BJ (cell line): ENCODE results near the gene SLC4A2. TPM values are rescaled to one million over a fixed set of nuclear protein-coding genes. Genes with fewer than 3 reads are reported as not detected.

ENCODE experiments used
- CTCF ChIA-PET: fragments of 350-600 bp; formaldehyde crosslinking; extraction: SDS; loops from one replicate; lab custom pipeline; 2021; ENCODE audit warnings: antibody characterized with exemption, inconsistent platforms; lab: Yijun Ruan, JAX
- POLR2A ChIA-PET: fragments of 300-600 bp; sonication (Branson Sonifier 250); formaldehyde crosslinking; extraction: SDS; loops from one replicate; lab custom pipeline; 2021; ENCODE audit warnings: antibody characterized with exemption; lab: Charles Lee
- DNase-seq: peaks from one replicate; pipeline ENCODE4 v3.0.0-alpha.2; 2011; ENCODE audit warnings: low read depth
- H3K27me3 ChIP-seq: 2 replicates; pipeline ENCODE4 v1.6.0; 2011; ENCODE audit warnings: low read length; ENCODE audit not compliant: control insufficient read depth, insufficient read depth
- H3K36me3 ChIP-seq: 2 replicates; pipeline ENCODE4 v1.5.1; 2011; ENCODE audit warnings: low read length; ENCODE audit not compliant: control insufficient read depth, insufficient read depth
- H3K4me3 ChIP-seq: 2 replicates; pipeline ENCODE4 v1.5.1; 2011; ENCODE audit warnings: low read depth, mild to moderate bottlenecking, control low read depth, low read length
- polyA plus RNA-seq: library from polyadenylated mRNA; depleted of rRNA; stranded (reverse); fragments of >200 nt; gene quantifications from 2 replicates; pipeline ENCODE4 v1.2.3, GENCODE V29; 2011
- TF ChIP-seq, protein P1 (sequence below): IDR thresholded peaks from 2 replicates; pipeline ENCODE4 v1.5.1; 2011; ENCODE audit warnings: low read depth, mild to moderate bottlenecking, control low read depth, inconsistent platforms, low read length, moderate library complexity; ENCODE audit not compliant: insufficient read depth

The SLC4A2 gene
- polyA plus RNA-seq, 1 experiment: 86.1 TPM

DNA sequence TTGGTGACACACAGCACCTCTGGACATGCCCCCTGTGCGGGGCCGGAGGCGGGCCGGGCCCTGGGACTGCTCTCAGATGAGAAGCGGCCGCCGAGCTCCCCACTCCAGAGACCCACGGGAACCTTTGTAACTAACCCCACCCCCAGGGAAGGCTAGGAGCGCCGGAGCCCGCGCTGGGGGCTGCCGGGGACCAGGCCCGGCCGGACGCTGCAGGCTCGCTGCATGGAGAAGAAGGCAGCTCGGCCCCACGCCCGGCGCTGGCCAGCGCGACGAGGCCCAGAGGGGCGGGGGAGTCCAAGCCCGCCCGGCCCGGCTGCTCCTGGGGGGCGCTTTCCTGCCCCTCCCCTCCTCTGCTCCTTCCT is 63.4 kb downstream of the SLC4A2 start:
- TF ChIP-seq, protein P1, sequence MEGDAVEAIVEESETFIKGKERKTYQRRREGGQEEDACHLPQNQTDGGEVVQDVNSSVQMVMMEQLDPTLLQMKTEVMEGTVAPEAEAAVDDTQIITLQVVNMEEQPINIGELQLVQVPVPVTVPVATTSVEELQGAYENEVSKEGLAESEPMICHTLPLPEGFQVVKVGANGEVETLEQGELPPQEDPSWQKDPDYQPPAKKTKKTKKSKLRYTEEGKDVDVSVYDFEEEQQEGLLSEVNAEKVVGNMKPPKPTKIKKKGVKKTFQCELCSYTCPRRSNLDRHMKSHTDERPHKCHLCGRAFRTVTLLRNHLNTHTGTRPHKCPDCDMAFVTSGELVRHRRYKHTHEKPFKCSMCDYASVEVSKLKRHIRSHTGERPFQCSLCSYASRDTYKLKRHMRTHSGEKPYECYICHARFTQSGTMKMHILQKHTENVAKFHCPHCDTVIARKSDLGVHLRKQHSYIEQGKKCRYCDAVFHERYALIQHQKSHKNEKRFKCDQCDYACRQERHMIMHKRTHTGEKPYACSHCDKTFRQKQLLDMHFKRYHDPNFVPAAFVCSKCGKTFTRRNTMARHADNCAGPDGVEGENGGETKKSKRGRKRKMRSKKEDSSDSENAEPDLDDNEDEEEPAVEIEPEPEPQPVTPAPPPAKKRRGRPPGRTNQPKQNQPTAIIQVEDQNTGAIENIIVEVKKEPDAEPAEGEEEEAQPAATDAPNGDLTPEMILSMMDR: no peak
- ChIA-PET CTCF (interaction anchor here (1.4 to 4.4 kb wide), 4 partner anchors 9 to 182 kb away, joined by 4 to 36 read pairs (median 16); no protein-coding TSS in a partner anchor), POLR2A (no interaction called here)
- peaks cover 50% of the 10 kb centered on the region for H3K36me3 ChIP-seq
- no peaks in the 10 kb centered on the region for H3K27me3 ChIP-seq
- no peak overlapping the region for H3K4me3 ChIP-seq
- no peak for DNase-seq

- Histone ChIP-seq H3K36me3 (peaks cover 50% of the 10 kb centered on the region), H3K4me3 (no peak overlapping the region), H3K27me3 (no peaks in the 10 kb centered on the region)
- ChIA-PET POLR2A (no interaction called here), CTCF (interaction anchor here (0.6 to 4.4 kb wide), 26 partner anchors 9 to 182 kb away, joined by 3 to 36 read pairs (median 5); no protein-coding TSS in a partner anchor)
- no peak for DNase-seq
- TF ChIP-seq, protein P1: no peak
These were observed 63.9 kb downstream of the SLC4A2 start for GRCh38 chr7:151123158-151123821.

DNA sequence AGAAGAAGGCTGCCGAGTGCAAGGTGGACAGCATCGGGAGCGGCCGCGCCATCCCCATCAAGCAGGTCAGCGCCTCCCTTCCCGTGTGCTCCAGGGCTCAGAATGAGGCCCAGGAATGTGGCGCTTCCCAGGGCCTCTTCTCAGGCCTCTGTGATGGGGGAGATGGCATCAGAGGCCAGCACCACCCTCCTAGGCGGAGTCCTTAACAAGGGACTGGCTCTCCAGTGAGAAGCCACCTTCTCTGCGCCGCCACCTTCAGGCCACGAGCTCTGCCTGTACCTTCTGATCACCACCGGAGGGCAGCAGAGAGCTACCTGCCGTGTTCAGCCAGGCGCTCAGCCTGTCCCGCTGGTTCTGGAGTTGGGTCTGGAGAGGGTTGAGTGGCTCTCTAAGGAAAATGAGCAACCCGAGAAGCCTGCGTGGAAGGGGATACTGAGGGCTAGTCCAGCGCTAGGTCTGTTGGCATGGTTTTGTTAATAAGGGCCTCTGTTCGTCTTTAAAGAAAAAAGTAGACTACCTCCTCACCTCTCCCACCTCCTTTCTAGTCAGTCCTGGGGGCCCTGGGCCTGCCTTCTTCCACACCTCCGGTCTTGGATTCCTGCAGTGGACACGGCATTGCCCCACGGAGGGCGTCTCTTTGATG is 64.6 kb downstream of the SLC4A2 start:
- DNase-seq: no peak
- POLR2A ChIA-PET: no interaction called here
- TF ChIP-seq, protein P1: peak; percentile 99
- no peaks in the 10 kb centered on the region for H3K27me3 ChIP-seq
- peaks cover 48% of the 10 kb centered on the region for H3K36me3 ChIP-seq
- CTCF ChIA-PET: interaction anchor here (0.6 to 4.4 kb wide), 34 partner anchors 10 to 787 kb away, joined by 3 to 36 read pairs (median 4); partner anchors contain the start of gene TMUB1
- no peak overlapping the region for H3K4me3 ChIP-seq

DNA sequence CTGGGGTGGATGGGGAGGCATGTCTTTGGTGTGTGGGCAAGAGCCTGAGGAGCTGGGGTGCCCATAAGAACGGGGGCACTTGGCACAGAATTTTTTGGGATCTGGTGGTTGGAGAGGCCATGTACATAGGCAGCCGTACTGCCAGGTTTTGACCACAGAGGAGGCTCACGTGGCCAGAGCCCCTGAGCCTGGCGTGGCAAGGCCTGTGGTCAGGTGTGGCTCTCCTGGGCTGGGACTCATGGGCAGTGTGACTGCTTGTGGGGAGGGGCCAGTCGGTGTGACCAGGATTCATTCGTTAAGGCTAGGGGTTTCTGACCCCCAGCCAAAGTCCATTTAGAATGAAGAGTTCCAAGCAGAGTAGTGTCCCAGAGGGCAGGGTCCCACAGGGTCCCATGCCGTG is 65.1 kb downstream of the SLC4A2 start:
- no peak for DNase-seq
- H3K4me3 ChIP-seq: no peak overlapping the region
- ChIA-PET POLR2A (no interaction called here), CTCF (interaction anchor here (0.6 to 4.4 kb wide), 27 partner anchors 11 to 788 kb away, joined by 3 to 36 read pairs (median 5); partner anchors contain the start of gene TMUB1)
- TF ChIP-seq, protein P1: no peak
- H3K27me3 ChIP-seq: no peaks in the 10 kb centered on the region
- peaks cover 48% of the 10 kb centered on the region for H3K36me3 ChIP-seq

- H3K36me3 ChIP-seq: peaks cover 45% of the 10 kb centered on the region
- TF ChIP-seq, protein P1: no peak
These were observed 65.6 kb downstream of the SLC4A2 start for GRCh38 chr7:151124899-151125399.

More at GRCh38 chr7:151124899-151125399, 65.6 kb downstream of the SLC4A2 start:
- H3K4me3 ChIP-seq: no peak overlapping the region
- DNase-seq: no peak
- POLR2A ChIA-PET: no interaction called here
- CTCF ChIA-PET: interaction anchor here (0.6 to 4.4 kb wide), 17 partner anchors 11 to 180 kb away, joined by 3 to 36 read pairs (median 7); partner anchors contain the start of gene TMUB1
- H3K27me3 ChIP-seq: no peaks in the 10 kb centered on the region
